GM18867 (cell line): ENCODE data around the gene CCDC6.
"Not testable (repeated sequence)": the region's sequence is repeated elsewhere in the genome, so short reads cannot be mapped to it uniquely, and the experiment has no call there.

Experiments used
- ATAC-seq: cut with Tn5 transposase; IDR thresholded peaks from one replicate; pipeline ENCODE4 v1.9.1; 2021; ENCODE audit warnings: mild to moderate bottlenecking, moderate library complexity; ENCODE audit not compliant: unreplicated experiment

Gene CCDC6

GRCh38 chr10:59906417-59907202 lies at the start of gene CCDC6:
Gene CCDC6 (minus strand): TSS chr10:59906556. CDS start chr10:59906424, 132 bp downstream.
- ATAC-seq, result peak; percentile 82

- ATAC-seq, result no peak
These were observed 47.9 kb upstream of the CCDC6 start for GRCh38 chr10:59954296-59954695.

GRCh38 chr10:59953711-59954110 lies 47.4 kb upstream of the CCDC6 start:
- not testable (repeated sequence) for ATAC-seq

GRCh38 chr10:59950105-59950504 lies 43.7 kb upstream of the CCDC6 start:
- no peak for ATAC-seq

GRCh38 chr10:59949608-59950007 lies 43.3 kb upstream of the CCDC6 start:
- no peak for ATAC-seq

GRCh38 chr10:59945991-59946390 lies 39.6 kb upstream of the CCDC6 start:
- ATAC-seq, result no peak

GRCh38 chr10:59945590-59945989 lies 39.2 kb upstream of the CCDC6 start:
- ATAC-seq, result no peak

- ATAC-seq, result no peak
These were observed 38.1 kb upstream of the CCDC6 start for GRCh38 chr10:59944339-59944935.

- ATAC-seq, result no peak
These were observed 36.2 kb upstream of the CCDC6 start for GRCh38 chr10:59942556-59942955.

GRCh38 chr10:59937720-59938119 lies 31.4 kb upstream of the CCDC6 start:
- ATAC-seq, result no peak

- ATAC-seq, result no peak
These were observed 28.3 kb upstream of the CCDC6 start for GRCh38 chr10:59934701-59935100.

- ATAC-seq, result not testable (repeated sequence)
These were observed 24.6 kb upstream of the CCDC6 start for GRCh38 chr10:59930788-59931521.

- no peak for ATAC-seq
These were observed 19.7 kb upstream of the CCDC6 start for GRCh38 chr10:59926086-59926485.

- no peak for ATAC-seq
These were observed 16.6 kb upstream of the CCDC6 start for GRCh38 chr10:59922907-59923306.

- no peak for ATAC-seq
These were observed 11.6 kb upstream of the CCDC6 start for GRCh38 chr10:59917922-59918321.

- ATAC-seq, result no peak
These were observed 7.3 kb upstream of the CCDC6 start for GRCh38 chr10:59913547-59914237.

GRCh38 chr10:59910867-59911266 lies 4.5 kb upstream of the CCDC6 start:
- ATAC-seq, result no peak

GRCh38 chr10:59909815-59910214 lies 3.5 kb upstream of the CCDC6 start:
- ATAC-seq, result no peak

GRCh38 chr10:59908808-59909143 lies 2.4 kb upstream of the CCDC6 start:
- ATAC-seq, result no peak

GRCh38 chr10:59907918-59908807 lies 1.8 kb upstream of the CCDC6 start:
- ATAC-seq, result peak; percentile 21
